ENCODE data around the gene CDH11.

The CDH11 gene

GRCh38 chr16:65032387-65032786 is 89.5 kb downstream of the CDH11 start:
- DNase-seq (ENCODE audit: low spot score), result no peak

- DNase-seq (ENCODE audit: low spot score), result no peak
Measured at GRCh38 chr16:65024767-65025178, 97.1 kb downstream of the CDH11 start.

GRCh38 chr16:65023802-65024201 is 98.1 kb downstream of the CDH11 start:
- no peak for DNase-seq (ENCODE audit: low spot score)

- DNase-seq (ENCODE audit: low spot score), result no peak
Measured at GRCh38 chr16:65021852-65022595, 99.8 kb downstream of the CDH11 start.

GRCh38 chr16:65016754-65017153 is 105.1 kb downstream of the CDH11 start:
- no peak for DNase-seq (ENCODE audit: low spot score)

- DNase-seq (ENCODE audit: low spot score), result no peak
Measured at GRCh38 chr16:65015599-65015998, 106.3 kb downstream of the CDH11 start.

- no peak for DNase-seq (ENCODE audit: low spot score)
Measured at GRCh38 chr16:65012357-65012756, 109.5 kb downstream of the CDH11 start.

GRCh38 chr16:65010125-65010524 is 111.7 kb downstream of the CDH11 start:
- DNase-seq (ENCODE audit: low spot score), result no peak

GRCh38 chr16:65005696-65006095 is 116.2 kb downstream of the CDH11 start:
- DNase-seq (ENCODE audit: low spot score), result no peak

GRCh38 chr16:65004570-65004969 is 117.3 kb downstream of the CDH11 start:
- DNase-seq (ENCODE audit: low spot score), result no peak

GRCh38 chr16:65003621-65004020 is 118.2 kb downstream of the CDH11 start:
- DNase-seq (ENCODE audit: low spot score), result no peak

GRCh38 chr16:65002265-65002664 is 119.6 kb downstream of the CDH11 start:
- no peak for DNase-seq (ENCODE audit: low spot score)

GRCh38 chr16:65000654-65001053 is 121.2 kb downstream of the CDH11 start:
- DNase-seq (ENCODE audit: low spot score), result no peak

GRCh38 chr16:64997751-64998150 is 124.1 kb downstream of the CDH11 start:
- DNase-seq (ENCODE audit: low spot score), result no peak

- DNase-seq (ENCODE audit: low spot score), result no peak
Measured at GRCh38 chr16:64997121-64997520, 124.7 kb downstream of the CDH11 start.

GRCh38 chr16:64996641-64997040 is 125.2 kb downstream of the CDH11 start:
- no peak for DNase-seq (ENCODE audit: low spot score)

GRCh38 chr16:64993464-64993863 is 128.4 kb downstream of the CDH11 start:
- no peak for DNase-seq (ENCODE audit: low spot score)

- DNase-seq (ENCODE audit: low spot score), result no peak
Measured at GRCh38 chr16:64991001-64991400, 130.9 kb downstream of the CDH11 start.

- DNase-seq (ENCODE audit: low spot score), result no peak
Measured at GRCh38 chr16:64990101-64990500, 131.8 kb downstream of the CDH11 start.

- no peak for DNase-seq (ENCODE audit: low spot score)
Measured at GRCh38 chr16:64989050-64989449, 132.8 kb downstream of the CDH11 start.

- DNase-seq (ENCODE audit: low spot score), result peak; percentile 40
Measured at GRCh38 chr16:64983963-64984362, 137.9 kb downstream of the CDH11 start.

GRCh38 chr16:64983231-64983630 is 138.6 kb downstream of the CDH11 start:
- no peak for DNase-seq (ENCODE audit: low spot score)

- no peak for DNase-seq (ENCODE audit: low spot score)
Measured at GRCh38 chr16:64982581-64982980, 139.3 kb downstream of the CDH11 start.

- no peak for DNase-seq (ENCODE audit: low spot score)
Measured at GRCh38 chr16:64981568-64982281, 140.1 kb downstream of the CDH11 start.
